ENCODE measurements around the gene POLA2. TPM values are rescaled to one million over a fixed set of nuclear protein-coding genes. Genes with fewer than 3 reads are reported as not detected.

The POLA2 gene
- total and polyA plus RNA-seq, 4 donors, result 1.5 to 6.1 (median 3.2) TPM

DNA sequence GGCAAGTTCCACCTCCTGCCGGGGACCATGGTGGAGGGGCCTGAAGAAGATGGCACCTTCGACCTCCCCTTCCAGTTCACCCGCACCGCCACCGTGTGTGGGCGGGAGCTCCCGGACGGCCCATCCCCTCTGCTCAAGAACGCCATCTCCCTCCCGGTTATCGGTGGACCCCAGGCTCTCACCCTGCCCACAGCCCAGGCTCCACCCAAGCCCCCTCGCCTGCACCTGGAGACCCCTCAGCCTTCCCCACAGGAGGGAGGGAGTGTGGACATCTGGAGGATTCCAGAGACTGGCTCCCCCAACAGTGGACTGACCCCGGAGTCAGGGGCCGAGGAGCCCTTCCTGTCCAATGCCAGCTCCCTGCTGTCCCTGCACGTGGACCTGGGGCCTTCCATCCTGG is 59.3 kb downstream of the POLA2 start:
- WGBS, result 92% methylated on average over 15 of the region's 15 CpGs
- no peak for DNase-seq (ENCODE audit: low spot score)
- H3K4me3 ChIP-seq (ENCODE audit: low read depth in 1 of 3, low read length in 3 of 3), result no peak overlapping the region

More for the DNA sequence above, 59.3 kb downstream of the POLA2 start:
- Histone ChIP-seq H3K9ac (ENCODE audit: low read depth in 1 of 2, low read length in 2 of 2) (no peak overlapping the region), H3K9me3 (ENCODE audit: control insufficient read depth in 4 of 4, low read length in 3 of 4) (no peaks in the 10 kb centered on the region), H3K36me3 (ENCODE audit: control insufficient read depth in 4 of 4, insufficient read depth in 3 of 4, low read depth in 1 of 4, low read length in 3 of 4) (peaks cover 0 to 5% (median 1%) of the 10 kb centered on the region in 4 donors), H3K27me3 (ENCODE audit: control insufficient read depth in 4 of 4, insufficient read depth in 4 of 4, low read length in 3 of 4) (no peaks in the 10 kb centered on the region), H3K4me1 (ENCODE audit: control insufficient read depth in 4 of 4, insufficient read depth in 4 of 4, low read length in 3 of 4) (peaks cover 0 to 26% (median 16%) of the 10 kb centered on the region in 4 donors), H3K27ac (ENCODE audit: low read depth in 1 of 2, low read length in 2 of 2) (peak overlapping the region in 1 of 2 donors; percentile 60)
- TF ChIP-seq YY1 (IDR thresholded peaks at IDR 0.05), result no peak
- TF ChIP-seq, protein P1, sequence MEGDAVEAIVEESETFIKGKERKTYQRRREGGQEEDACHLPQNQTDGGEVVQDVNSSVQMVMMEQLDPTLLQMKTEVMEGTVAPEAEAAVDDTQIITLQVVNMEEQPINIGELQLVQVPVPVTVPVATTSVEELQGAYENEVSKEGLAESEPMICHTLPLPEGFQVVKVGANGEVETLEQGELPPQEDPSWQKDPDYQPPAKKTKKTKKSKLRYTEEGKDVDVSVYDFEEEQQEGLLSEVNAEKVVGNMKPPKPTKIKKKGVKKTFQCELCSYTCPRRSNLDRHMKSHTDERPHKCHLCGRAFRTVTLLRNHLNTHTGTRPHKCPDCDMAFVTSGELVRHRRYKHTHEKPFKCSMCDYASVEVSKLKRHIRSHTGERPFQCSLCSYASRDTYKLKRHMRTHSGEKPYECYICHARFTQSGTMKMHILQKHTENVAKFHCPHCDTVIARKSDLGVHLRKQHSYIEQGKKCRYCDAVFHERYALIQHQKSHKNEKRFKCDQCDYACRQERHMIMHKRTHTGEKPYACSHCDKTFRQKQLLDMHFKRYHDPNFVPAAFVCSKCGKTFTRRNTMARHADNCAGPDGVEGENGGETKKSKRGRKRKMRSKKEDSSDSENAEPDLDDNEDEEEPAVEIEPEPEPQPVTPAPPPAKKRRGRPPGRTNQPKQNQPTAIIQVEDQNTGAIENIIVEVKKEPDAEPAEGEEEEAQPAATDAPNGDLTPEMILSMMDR (IDR thresholded peaks at IDR 0.05; ENCODE audit: low read depth, low read length, missing input control), result no peak
- TF ChIP-seq, protein P2, sequence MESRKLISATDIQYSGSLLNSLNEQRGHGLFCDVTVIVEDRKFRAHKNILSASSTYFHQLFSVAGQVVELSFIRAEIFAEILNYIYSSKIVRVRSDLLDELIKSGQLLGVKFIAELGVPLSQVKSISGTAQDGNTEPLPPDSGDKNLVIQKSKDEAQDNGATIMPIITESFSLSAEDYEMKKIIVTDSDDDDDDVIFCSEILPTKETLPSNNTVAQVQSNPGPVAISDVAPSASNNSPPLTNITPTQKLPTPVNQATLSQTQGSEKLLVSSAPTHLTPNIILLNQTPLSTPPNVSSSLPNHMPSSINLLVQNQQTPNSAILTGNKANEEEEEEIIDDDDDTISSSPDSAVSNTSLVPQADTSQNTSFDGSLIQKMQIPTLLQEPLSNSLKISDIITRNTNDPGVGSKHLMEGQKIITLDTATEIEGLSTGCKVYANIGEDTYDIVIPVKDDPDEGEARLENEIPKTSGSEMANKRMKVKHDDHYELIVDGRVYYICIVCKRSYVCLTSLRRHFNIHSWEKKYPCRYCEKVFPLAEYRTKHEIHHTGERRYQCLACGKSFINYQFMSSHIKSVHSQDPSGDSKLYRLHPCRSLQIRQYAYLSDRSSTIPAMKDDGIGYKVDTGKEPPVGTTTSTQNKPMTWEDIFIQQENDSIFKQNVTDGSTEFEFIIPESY (IDR thresholded peaks at IDR 0.05), result no peak
- TF ChIP-seq HNF4G (IDR thresholded peaks at IDR 0.05), result no peak
- TF ChIP-seq, protein P3, sequence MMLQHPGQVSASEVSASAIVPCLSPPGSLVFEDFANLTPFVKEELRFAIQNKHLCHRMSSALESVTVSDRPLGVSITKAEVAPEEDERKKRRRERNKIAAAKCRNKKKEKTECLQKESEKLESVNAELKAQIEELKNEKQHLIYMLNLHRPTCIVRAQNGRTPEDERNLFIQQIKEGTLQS (IDR thresholded peaks at IDR 0.05), result no peak
- TF ChIP-seq, protein P4, sequence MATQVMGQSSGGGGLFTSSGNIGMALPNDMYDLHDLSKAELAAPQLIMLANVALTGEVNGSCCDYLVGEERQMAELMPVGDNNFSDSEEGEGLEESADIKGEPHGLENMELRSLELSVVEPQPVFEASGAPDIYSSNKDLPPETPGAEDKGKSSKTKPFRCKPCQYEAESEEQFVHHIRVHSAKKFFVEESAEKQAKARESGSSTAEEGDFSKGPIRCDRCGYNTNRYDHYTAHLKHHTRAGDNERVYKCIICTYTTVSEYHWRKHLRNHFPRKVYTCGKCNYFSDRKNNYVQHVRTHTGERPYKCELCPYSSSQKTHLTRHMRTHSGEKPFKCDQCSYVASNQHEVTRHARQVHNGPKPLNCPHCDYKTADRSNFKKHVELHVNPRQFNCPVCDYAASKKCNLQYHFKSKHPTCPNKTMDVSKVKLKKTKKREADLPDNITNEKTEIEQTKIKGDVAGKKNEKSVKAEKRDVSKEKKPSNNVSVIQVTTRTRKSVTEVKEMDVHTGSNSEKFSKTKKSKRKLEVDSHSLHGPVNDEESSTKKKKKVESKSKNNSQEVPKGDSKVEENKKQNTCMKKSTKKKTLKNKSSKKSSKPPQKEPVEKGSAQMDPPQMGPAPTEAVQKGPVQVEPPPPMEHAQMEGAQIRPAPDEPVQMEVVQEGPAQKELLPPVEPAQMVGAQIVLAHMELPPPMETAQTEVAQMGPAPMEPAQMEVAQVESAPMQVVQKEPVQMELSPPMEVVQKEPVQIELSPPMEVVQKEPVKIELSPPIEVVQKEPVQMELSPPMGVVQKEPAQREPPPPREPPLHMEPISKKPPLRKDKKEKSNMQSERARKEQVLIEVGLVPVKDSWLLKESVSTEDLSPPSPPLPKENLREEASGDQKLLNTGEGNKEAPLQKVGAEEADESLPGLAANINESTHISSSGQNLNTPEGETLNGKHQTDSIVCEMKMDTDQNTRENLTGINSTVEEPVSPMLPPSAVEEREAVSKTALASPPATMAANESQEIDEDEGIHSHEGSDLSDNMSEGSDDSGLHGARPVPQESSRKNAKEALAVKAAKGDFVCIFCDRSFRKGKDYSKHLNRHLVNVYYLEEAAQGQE (IDR thresholded peaks at IDR 0.05), result no peak
- no peak for TF ChIP-seq RAD21 (IDR thresholded peaks at IDR 0.05)
- TF ChIP-seq JUND (IDR thresholded peaks at IDR 0.05), result no peak
- no peak for TF ChIP-seq TAF1 (conservative IDR thresholded peaks at IDR 0.05)
- TF ChIP-seq, protein P5, sequence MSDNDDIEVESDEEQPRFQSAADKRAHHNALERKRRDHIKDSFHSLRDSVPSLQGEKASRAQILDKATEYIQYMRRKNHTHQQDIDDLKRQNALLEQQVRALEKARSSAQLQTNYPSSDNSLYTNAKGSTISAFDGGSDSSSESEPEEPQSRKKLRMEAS (IDR thresholded peaks at IDR 0.05), result no peak
- no peak for TF ChIP-seq EGR1 (IDR thresholded peaks at IDR 0.05; ENCODE audit: low read depth in 2 of 2)
- no peak for TF ChIP-seq GABPA (IDR thresholded peaks at IDR 0.05 in 1 of 2, conservative IDR thresholded peaks at IDR 0.05 in 1 of 2)
- no peak for TF ChIP-seq RXRA (IDR thresholded peaks at IDR 0.05)
- TF ChIP-seq FOXA1 (IDR thresholded peaks at IDR 0.05), result no peak
- no peak for TF ChIP-seq HNF4A (conservative IDR thresholded peaks at IDR 0.05)
- no peak for TF ChIP-seq SP1 (IDR thresholded peaks at IDR 0.05)
- TF ChIP-seq FOXA2 (IDR thresholded peaks at IDR 0.05), result no peak
